ENCODE measurements around the gene TAMM41.

DNA sequence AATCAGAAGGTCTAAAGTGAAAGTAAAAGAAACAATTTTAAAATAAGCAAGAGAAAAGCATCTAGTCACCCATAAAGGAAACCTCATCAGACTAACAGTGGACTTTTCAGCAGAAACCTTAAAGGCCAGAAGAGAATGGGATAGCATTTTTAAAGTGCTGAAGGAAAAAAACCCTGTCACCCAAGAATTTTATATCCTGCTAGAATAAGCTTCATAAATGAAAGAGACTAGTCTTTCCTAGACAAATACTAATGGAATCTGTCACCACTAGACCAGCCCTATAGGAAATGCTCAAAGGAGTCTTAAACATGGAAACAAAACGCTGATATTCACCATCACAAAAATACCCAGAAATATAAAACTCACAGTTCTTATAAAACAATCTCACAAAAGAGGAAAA is 46.9 kb downstream of the TAMM41 start:
- TF ChIP-seq, protein P1, sequence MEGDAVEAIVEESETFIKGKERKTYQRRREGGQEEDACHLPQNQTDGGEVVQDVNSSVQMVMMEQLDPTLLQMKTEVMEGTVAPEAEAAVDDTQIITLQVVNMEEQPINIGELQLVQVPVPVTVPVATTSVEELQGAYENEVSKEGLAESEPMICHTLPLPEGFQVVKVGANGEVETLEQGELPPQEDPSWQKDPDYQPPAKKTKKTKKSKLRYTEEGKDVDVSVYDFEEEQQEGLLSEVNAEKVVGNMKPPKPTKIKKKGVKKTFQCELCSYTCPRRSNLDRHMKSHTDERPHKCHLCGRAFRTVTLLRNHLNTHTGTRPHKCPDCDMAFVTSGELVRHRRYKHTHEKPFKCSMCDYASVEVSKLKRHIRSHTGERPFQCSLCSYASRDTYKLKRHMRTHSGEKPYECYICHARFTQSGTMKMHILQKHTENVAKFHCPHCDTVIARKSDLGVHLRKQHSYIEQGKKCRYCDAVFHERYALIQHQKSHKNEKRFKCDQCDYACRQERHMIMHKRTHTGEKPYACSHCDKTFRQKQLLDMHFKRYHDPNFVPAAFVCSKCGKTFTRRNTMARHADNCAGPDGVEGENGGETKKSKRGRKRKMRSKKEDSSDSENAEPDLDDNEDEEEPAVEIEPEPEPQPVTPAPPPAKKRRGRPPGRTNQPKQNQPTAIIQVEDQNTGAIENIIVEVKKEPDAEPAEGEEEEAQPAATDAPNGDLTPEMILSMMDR (IDR thresholded peaks at IDR 0.05), result no peak
- no peak for TF ChIP-seq ZFX (IDR thresholded peaks at IDR 0.05; ENCODE audit: borderline replicate concordance)
